Activated naive CD4-positive, alpha-beta T cell treated with anti-CD3 and anti-CD28 coated beads, Interleukin-2, amount 50 U/mL, for 72 hours (primary cell): ENCODE results near the gene SUCLA2. TPM values are rescaled to one million over a fixed set of nuclear protein-coding genes. Genes with fewer than 3 reads are reported as not detected.

Source experiments
- ATAC-seq, 2 donors: fragments of 150-1000 bp; cut with Tn5 transposase; 2 replicates each; pipeline ENCODE4 v1.10.0; 2021; ENCODE audit warnings: mild to moderate bottlenecking in 2 of 2, moderate library complexity in 2 of 2
- DNase-seq, 2 donors: peaks; one replicate each; pipeline ENCODE4 v3.0.0; 2021 to 2022; ENCODE audit warnings: low spot score in 2 of 2
- H3K27ac Mint-ChIP-seq, 2 donors: one replicate each; pipeline ENCODE4 v1.8.0; 2022; ENCODE audit warnings: mild to moderate bottlenecking in 2 of 2, mixed read lengths in 2 of 2
- H3K36me3 Mint-ChIP-seq, 2 donors: one replicate each; pipeline ENCODE4 v1.8.0; 2022; ENCODE audit warnings: mixed read lengths in 2 of 2
- H3K9me3 Mint-ChIP-seq, 2 donors: one replicate each; pipeline ENCODE4 v1.8.0; 2022; ENCODE audit warnings: mixed read lengths in 2 of 2
- total RNA-seq, 2 donors: library from RNA; stranded (reverse); gene quantifications; one replicate each; pipeline ENCODE4 v1.2.3, GENCODE V29; 2022

Gene SUCLA2
- total RNA-seq, 2 donors from 2014 or later = 50.3 to 61.5 TPM

DNA sequence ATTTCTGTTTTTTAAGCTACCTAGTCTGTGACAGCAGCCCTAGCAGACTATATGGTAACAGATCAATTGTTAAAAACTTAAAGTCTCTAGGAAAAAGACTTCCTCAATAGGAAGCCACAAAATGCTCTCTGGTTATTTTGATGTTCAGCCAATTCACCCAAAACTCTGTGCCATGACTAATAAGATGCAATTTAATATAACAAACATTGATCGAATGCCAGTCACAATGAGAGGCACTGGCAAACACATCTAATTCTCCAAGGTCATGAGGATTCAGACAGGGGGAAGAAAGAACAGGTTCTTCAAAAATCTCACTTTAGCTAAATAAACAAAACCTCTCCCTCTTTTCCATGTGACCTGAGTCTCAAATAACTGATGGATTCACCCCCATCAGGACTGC lies 107.5 kb downstream of the SUCLA2 start:
- no peak overlapping the region for H3K27ac Mint-ChIP-seq
- no peak for ATAC-seq

More for the DNA sequence above, 107.5 kb downstream of the SUCLA2 start:
- Mint-ChIP-seq H3K36me3 (no peaks in the 10 kb centered on the region), H3K9me3 (no peaks in the 10 kb centered on the region)
- DNase-seq = no peak

Other genes with a start within 250 kb of the SUCLA2 start
- 10 to 100 TPM; 17.2 to 41.8 TPM for gene NUDT15, start 36.5 kb upstream of the SUCLA2 start, total RNA-seq
- 10 to 100 TPM; 51.5 to 70.4 TPM for gene MED4, start 93.8 kb upstream of the SUCLA2 start, total RNA-seq
- 100 to 1,000 TPM in 1 of 2 donors, 10 to 100 TPM in 1; 72.8 to 146 TPM for gene ITM2B, start 231.9 kb upstream of the SUCLA2 start, total RNA-seq